IPS DF 19.7 (cell line): ENCODE results near the gene RALGPS1.

ENCODE experiments used
- DNase-seq: peaks from one replicate; pipeline ENCODE4 v3.0.0-alpha.2; 2013; ENCODE audit warnings: low read depth, low spot score

Gene RALGPS1

DNA sequence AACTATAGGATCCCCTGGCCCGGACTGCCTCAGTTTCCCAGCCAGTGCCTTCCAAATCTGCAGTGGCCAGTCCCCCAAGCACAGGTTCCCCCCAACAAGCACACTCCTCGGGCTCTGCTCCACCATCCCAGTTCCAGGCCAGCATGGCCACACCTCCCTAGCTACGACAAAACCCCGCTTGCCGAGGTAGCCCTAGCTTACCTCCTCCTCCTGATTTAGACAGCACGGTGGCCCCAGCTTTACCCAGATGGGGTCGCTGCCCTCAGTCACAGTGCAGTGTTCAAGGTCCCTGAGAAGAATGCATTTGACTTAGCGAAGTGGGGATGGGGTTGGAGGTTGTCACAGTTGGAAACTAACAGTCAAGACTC is 309.2 kb downstream of the RALGPS1 start:
- DNase-seq: no peak

DNA sequence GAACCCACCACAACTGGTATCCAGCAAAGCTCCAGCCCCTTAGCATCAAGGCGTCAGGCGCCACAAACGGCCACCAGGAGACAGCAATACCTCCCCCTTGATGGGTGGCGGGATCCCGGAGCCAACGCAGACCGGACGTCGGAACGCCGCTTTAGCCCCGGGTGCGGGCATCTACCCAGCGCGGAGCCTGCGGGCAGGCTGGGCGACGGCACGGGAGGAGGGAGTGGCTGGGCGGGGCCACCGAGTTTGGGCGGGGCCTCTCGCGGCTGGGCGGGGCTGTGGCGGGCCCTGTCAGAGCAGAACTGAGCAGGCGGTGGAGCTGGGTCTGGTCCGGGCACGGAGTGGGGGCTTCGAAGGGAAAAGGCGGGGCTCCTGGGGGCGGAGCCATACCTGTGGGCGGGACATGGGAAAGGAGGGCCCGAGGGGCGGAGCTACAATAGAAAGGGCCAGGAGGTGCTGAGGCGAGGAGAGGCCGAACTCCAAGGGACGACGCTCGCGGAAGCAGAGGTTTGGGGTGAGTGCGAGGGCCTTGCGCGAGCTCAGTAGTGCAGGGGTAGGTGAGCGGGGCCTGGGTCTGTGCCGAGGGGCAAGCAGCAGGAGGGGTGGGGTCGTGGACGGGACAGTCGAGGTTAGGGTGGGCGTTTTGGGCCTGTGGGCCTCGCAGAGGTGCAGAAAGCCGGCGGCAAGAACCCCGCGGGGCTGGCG is 309.7 kb downstream of the RALGPS1 start:
- no peak for DNase-seq

DNA sequence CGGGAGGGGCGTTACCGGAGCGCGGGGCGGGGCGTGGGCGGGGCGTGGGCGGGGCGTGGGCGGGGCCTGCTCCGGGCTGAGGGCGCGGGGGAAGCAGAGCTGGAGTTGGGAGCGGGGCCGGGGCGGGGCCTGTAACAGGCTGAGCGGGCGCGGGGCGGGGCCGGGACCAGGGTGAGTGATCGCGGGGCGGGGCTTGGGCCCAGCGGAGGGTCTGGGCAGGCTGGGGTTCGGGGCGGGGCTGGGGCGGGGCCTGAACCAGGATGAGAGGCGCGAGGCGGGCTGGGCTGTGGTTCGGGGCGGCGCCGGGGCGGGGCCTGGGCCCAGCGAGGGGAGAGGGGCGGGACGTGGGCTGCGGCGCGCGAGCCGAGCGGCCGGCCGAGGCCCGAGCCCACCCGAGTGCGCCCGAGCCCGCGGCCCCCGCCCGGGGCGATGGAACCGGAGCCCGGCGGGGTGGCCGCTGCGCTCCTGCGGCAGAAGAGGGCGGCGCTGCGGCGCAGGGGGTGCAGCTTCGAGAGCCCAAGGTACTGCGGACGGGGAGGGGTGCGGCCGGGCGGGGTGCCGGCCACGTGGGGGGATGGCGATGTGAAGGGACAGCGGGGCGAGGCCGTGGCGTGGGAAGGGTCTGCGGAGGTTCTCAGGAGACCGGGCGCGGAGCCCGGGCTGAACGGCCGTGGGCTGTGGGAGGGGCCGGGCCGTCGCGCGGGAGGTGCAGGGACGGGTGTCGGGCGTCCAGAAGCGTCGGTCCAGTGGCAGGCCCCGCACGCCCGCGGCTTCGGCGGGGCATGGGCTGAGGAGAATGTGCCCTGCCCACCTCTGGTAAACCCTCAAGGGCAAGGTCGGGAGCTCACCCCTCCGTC is 310.5 kb downstream of the RALGPS1 start:
- DNase-seq: no peak

DNA sequence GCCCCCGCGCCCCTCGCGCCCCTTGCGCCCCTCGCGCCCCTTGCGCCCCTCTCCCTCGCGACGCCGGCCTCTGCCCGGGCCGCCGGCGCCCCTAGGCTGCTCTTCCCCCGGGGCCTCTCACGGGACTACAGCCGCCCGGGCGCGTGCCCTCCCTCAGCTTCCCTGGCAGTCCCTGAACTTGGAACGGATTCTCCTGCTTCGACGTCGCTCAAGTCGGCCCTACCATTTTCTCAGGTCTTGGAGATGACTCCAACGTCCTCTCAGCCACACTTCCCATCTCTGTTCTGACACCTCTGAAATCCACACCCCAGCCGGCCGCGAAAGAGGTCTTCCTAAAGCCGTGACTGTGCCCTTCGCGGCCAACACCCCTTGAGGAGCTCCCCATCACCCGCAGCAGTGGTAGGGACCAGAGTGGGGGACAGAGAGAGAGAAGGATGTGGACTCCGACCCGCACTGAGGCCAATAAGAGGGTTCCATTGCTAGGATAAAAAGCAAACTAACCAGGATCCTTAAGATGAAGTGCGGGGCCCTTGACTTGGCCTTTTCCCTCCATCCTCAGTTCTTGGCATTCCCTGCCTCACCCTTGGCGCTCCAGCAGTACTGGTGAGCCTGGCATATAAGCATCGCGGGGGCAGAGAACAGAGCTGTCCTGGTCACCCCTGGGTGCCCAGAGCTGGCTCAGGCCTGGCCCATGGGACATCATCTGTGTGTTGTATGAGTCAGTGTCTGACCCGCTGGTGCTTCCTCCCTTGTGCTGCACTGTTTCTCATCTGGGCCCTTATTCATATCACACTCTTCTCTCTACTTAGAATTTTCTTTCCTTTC is 311.4 kb downstream of the RALGPS1 start:
- DNase-seq: no peak

DNA sequence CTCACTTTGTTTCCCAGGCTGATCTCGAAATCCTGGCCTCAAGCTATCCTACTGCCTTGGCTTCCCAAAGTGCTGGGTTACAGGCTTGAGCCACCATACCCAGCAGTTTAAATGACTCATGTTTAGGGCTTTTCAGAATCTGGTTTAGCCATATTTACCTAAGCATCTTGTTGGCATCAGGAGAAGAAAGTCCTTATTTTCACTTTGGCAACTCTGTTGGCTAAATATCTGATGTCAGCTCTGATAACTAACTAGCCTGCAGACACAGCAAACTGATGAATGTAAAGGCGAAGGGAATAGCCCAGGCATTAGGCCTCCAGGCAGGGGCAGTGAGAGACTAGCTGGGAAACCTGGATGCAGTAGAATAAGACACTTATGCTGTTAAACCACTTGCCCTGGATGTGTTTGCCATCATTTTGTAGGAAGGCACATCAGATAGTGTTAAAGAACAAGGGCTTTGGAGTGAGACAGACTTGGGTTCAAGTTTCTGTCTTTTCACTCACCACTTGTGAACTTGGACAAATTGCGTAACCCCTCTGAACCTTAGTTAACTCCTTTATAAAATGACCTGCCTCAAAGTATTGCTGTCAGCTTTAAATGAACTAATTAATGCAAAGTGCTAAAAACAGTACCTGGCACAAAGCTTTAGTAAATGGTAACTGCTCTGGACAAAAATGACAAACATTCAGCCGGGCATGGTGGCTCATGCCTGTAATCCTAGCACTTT is 315.3 kb downstream of the RALGPS1 start:
- no peak for DNase-seq

DNA sequence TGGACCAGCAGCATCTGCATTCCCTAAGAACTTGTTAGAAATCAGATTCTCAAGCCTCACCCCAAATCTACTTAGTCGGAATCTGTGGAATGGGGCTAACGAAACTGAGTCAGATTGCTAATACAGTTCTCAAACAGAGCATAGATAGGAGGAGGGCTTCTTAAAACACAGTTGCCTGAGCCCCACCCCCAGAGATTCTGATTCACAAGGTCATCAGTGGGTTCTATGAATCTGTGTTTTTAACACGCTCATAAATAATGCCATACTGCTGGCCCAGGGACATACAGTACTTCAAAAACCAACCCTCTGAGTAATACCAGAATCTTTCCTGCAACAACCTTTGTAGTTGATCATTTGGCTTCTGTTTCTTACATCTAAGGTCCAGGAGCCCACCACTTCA is 317.1 kb downstream of the RALGPS1 start:
- no peak for DNase-seq

DNA sequence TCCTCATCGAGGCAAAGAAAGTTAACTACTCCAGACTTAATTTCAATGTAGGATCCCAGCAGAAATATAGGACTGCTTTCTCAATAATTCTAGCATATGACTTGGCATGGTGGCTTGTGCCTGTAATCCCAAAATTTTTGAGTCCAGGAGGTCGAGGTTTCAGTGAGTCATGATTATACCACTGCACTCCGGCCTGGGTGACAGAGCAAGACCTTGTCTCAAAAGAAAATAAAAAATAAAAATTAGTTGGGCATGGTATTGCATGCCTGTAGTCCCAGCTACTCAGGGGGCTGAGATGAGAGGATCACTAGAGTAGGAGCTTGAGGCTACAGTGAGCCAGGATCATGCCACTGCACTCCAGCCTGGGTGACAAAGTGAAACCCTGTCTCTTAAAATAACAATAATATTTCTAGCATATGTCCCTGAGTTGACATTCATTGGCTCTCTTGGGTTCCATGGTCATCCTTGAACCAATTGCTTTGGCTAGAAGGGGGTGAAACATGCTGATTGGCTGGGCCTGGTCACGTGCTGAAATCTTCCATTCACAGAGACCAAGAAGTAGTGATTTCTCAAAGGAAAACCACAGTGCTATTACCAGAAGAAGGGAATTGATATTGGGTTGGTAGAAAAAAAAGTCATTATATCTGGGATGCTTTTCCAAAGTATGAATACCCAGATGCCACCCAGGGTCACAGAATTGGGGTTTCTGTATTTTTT is 318.4 kb downstream of the RALGPS1 start:
- no peak for DNase-seq

DNA sequence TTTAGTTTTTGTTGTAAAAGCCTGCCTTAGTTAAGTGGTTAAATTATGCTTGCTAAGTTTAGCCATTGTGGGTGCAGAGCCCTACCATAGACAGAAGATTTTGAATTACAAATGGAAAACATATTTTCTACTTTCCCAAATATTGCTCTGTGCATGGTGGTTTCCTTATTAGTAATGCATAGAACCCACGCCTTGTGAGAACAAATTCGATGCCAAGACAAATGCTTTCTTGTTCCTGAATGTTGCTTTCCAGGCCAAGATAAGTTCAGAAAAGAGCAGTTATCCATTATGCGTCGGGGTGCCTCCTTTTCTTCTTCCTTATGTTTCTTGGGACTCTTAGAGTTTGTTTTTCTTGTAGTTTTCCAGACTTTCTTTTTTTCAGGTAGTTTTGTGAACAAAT is 319.0 kb downstream of the RALGPS1 start:
- no peak for DNase-seq

DNA sequence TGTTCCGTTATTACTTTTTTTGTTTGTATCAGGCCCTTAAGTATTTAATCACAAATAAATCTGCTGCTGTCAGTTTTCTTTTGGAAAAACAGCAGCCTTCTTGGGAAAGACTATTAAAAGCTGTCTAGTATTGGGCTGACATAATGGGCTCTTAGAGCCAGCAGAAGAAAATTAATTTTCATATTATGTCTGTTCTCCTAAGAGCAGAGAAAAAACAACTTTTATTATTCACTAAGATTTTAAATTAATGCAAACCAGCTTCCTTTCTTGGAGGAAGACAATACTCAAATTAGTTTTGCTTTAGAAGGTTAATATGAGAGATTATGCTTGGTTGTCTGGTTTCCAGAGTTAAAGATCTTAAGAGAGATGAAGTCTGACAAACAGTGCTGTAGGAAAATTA is 319.4 kb downstream of the RALGPS1 start:
- no peak for DNase-seq

DNA sequence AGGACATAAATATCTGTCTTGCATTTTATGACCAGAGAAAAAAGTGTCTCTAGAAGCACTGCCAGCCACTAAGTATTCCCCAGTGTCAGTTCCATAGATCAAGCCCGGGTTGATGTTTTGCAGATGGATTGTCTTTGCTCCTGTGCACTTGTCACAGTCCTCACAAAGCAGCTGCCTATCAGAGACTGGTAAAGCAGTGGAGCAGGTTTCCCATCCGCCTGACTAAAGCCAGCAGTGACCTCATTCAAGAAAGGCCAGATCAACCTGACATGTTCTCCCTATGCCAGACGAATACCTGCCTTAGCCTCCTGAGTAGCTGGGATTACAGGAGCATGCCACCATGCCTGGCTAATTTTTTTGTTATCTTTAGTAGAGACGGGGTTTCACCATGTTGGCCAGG is 323.2 kb downstream of the RALGPS1 start:
- no peak for DNase-seq

DNA sequence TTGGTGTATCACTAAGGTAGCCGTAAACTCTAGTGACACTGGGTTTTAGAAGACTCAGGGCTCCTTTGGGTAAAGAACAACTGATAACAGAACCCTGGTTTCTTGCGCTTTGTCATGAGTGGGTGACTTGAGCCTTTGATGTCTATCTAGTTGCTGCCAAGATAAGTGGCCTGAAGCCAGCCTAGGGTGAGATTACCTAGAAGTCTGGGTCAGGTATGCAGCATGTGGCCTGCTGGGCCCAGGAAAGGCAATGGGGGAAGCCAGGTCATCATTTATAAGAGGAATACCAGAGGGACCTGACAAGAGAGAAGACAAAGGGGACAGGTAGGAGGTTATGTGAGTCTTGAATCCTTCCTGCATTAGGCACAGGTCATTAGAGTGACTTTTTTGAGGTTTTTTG is 326.8 kb downstream of the RALGPS1 start:
- no peak for DNase-seq

DNA sequence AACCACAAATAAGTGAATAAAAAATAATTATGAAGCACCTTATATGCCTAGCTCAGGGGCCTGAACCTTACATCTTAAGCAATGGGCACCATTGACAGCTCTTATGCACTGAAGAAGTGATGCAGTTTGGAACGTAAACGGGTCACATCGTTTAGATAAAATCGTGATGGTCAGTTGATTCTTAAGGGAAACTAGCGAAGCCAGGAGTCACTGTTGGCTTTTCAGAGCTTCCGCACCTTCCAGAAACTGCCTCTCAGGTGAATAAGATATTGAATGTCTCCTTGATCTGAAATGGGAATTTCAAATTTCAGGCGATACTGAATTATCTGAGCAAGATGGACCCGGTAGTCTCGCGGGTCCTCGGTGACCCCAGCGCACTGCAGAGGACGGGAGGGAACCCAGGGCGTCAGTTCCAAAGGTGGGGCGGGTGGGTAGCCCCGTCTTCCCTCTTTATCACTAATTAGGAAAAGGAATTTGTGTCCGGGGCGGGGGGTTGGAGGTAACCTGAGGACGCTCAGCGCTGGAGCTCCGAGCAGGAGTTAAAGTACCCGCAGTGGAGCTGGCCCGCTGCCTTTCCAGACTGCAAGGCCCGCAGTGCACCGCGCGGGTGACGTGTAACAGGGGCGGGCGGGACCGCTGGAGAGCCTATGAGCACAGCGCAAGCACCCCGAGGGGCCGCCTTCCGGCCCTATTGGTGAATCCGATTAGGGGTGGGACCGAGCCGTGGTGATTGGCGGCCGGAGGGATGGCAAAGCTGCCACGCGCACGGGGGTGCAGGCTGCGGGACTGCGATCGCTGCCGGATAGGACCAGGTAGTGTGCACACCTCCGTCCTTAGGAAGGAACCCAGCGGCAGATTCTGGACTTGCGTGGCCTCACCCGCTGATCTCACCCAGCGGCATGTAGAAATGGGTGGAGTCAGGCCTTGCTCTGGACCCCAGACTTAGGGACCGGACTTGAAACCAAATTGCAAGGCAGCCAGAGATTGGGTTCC is 330.3 kb downstream of the RALGPS1 start:
- DNase-seq: peak; percentile 90

DNA sequence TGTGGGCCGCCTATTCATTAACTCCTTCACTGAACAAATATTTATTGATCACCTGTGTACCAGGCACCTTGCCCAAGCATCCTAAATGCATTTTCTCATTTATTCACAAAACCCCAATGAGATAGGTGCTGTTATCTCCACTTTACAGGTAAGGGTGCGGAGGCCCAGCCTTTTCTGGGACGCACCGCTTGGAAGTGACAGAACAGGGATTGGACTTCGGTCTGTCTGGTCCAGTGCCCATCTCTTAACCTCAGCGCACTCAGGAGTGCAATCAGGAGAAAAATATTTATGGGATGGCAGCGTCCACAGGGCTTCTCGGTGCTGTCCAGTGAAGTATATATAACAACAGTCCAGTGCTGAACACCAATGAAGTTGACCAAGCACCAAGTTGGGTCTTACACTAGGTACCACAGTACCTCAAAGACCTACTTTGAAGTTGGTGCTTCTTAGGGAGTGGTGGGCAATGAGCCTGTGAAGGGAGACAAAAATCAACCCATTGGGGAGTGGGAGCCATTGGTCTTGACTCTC is 331.1 kb downstream of the RALGPS1 start:
- DNase-seq: no peak

DNA sequence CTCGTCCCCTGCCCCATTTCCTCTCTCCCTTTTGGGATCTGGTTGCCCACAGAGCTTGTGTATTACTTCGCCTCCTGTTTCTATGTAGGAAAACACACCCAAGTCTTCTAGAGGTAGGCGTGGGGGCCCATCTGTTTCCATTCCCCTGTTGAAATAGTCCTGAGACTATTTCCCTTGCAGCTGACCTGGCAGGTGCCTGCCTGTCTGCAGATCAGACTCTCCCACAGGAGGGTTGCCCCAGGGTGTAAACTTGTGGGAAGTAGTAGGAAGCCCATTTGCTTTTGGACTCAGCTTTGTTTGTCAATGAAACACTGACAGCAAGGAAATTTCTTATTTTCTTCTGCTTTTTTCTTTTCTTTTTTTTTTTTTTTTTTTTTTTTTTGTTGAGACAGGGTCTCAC is 333.7 kb downstream of the RALGPS1 start:
- DNase-seq: no peak

DNA sequence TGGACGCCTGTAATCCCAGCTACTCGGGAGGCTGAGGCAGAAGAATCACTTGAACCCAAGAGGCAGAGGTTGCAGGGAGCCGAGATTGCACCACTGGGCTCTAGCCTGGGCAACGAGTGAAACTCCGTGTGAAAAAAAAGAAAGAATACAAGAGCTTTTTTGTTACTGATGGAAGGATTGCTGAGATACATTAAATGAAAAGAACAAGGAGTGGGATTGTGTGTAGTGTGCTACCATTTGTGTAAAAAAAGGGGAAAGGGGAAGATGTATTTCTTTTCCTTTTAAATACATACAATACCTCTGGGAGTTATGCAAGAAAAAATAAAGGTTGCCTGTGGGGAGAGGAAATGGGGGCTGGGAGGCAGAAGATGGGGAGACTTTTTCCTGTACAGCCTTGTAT is 335.3 kb downstream of the RALGPS1 start:
- DNase-seq: no peak

DNA sequence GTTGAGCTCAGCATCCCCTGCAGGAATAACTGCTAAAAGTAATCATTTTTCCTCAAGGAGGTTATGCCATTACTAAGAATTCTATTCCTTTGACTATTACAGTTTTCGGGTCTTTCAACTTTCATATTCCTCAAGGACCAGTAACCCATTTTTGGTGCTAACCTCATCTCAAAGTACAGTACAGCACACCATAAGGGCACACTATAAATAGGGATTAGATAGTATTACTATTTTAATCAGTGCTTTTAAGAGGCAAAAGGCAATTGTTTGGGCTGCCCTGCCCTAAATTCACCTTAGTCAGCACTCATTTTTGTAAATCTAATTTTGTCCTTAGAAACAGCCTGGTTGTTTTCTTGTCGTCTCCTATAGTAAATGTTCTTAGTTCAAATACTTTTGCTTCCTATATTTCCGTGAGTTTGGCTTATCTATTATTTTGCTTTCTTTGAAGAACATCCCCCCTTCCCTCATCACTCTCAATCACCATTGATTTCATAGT is 336.4 kb downstream of the RALGPS1 start:
- no peak for DNase-seq

DNA sequence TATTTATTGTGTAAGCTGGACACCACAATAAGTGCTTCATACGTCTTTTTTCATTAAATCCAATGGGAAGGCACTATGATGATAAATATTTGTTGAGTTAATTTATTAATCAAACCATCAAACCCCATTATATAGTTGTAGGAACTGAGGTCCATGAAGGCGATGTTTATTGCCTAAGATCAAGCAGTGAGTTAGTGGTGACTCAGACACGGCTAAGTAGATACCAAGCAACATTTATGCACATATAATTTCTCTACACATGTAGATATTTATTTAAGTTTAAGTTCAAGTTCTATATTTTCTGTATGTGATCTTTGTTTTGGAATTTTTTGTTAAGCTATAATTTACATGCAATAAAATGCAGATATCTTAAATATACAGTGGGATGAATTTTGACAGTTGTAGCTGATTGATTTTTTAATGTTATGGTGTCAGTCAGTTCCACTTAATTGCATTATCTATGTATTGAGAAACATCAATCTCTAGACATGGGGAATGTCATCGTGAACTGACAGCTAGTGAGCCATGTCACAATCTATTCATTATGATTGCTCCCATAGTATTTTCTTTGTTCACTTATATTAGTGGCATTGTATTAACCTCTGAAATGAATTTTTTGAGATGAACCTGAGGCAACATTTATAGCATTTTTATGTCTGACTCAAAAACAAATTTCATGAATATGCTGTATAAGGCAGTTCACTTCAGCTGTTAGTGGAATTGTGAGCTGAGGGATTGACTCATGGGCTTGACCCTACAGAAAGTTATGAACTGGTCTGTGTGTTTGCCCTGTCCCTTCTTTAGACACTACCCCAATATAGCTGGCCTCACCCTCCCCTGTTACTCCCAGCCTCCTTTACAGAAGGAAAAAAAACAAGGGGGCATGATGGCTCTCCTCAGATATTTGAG is 338.1 kb downstream of the RALGPS1 start:
- DNase-seq: no peak

DNA sequence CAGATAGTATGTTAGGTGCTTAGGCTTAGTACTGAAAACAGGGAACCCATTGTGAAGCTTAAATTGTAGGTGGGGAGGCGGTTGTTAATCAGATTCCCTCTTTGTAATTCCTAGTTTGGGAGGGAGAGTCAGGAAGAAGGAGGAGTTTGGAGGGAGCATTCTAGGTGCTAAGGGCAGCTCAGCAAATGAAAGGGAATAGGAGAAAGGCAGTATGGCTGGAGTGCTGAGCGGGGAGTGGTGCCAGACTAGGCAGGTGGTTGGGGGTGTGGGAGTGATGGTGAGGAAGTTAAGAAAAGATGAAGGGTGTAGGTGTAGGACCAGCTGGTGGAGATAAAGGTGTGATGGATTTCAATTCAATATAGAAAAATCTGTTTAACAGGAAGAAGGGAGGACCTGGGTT is 338.9 kb downstream of the RALGPS1 start:
- DNase-seq: no peak
